ENCODE measurements around the gene CARTPT. TPM values are rescaled to one million over a fixed set of nuclear protein-coding genes. Genes with fewer than 3 reads are reported as not detected.

The CARTPT gene
- total and polyA plus RNA-seq, 2 experiments from 2014 or later: 0.60 TPM; not detected in 1

DNA sequence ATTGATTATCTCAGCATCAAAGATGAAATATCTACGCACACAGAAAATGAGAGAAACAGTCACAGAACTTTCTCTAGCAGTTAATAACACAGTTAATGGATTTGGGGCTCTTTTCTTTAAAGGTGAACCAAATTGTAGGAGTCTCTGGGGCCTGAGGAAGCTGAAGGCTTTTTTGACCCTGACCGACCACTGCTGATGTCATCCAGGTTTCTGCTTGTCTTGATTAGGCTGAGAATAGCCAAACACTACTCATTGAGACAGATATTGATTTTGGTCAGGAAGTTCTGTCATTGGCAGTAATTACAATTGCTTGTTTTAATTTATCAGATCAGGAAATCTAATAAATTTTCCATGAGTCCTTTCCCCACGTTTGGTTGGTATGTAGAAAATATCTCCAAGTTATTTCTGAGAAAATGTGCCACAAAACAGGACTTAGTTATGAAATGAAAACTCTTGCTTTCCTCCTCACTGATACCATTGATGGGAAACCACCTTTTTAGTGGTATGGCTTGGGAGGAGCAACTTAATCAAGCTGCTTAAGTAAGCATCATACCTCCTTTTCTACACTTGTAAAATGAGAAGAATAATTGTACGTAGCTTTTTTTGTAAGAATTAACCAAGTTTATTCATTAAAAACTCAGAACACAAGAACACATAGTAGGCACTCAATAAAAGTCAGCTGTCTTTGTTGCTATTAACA, 19.7 kb downstream of the CARTPT start:
- 81% methylated on average over 4 of the region's 4 CpGs for WGBS (ENCODE audit: low lambda C conversion rate, missing lambda C conversion rate)
- Histone ChIP-seq H3K79me2 (no peaks in the 10 kb centered on the region), H3K4me1 (ENCODE audit: insufficient read depth) (no peaks in the 10 kb centered on the region), H3K27me3 (no peaks in the 10 kb centered on the region), H3K9me2 (replicated peaks; ENCODE audit: insufficient read depth) (no peaks in the 10 kb centered on the region), H3K27ac (no peak overlapping the region), H3K4me2 (no peak overlapping the region), H3K4me3 (no peak overlapping the region), H3K9me3 (ENCODE audit: low read depth) (no peaks in the 10 kb centered on the region), H4K20me1 (ENCODE audit: insufficient read depth, poor library complexity, severe bottlenecking) (no peaks in the 10 kb centered on the region), H3K36me3 (replicated peaks; ENCODE audit: insufficient read depth, low read depth) (no peaks in the 10 kb centered on the region), H2AFZ (no peak overlapping the region)
- no peak for DNase-seq (ENCODE audit: low spot score)
- no peak for TF ChIP-seq EZH2phosphoT487 (IDR thresholded peaks at IDR 0.05; ENCODE audit: low read depth, severe bottlenecking, unreplicated experiment)
- TF ChIP-seq EZH2 (IDR thresholded peaks at IDR 0.05; ENCODE audit: borderline replicate concordance): no peak
- TF ChIP-seq, protein P1, sequence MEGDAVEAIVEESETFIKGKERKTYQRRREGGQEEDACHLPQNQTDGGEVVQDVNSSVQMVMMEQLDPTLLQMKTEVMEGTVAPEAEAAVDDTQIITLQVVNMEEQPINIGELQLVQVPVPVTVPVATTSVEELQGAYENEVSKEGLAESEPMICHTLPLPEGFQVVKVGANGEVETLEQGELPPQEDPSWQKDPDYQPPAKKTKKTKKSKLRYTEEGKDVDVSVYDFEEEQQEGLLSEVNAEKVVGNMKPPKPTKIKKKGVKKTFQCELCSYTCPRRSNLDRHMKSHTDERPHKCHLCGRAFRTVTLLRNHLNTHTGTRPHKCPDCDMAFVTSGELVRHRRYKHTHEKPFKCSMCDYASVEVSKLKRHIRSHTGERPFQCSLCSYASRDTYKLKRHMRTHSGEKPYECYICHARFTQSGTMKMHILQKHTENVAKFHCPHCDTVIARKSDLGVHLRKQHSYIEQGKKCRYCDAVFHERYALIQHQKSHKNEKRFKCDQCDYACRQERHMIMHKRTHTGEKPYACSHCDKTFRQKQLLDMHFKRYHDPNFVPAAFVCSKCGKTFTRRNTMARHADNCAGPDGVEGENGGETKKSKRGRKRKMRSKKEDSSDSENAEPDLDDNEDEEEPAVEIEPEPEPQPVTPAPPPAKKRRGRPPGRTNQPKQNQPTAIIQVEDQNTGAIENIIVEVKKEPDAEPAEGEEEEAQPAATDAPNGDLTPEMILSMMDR (IDR thresholded peaks at IDR 0.05; ENCODE audit: poor library complexity): no peak

DNA sequence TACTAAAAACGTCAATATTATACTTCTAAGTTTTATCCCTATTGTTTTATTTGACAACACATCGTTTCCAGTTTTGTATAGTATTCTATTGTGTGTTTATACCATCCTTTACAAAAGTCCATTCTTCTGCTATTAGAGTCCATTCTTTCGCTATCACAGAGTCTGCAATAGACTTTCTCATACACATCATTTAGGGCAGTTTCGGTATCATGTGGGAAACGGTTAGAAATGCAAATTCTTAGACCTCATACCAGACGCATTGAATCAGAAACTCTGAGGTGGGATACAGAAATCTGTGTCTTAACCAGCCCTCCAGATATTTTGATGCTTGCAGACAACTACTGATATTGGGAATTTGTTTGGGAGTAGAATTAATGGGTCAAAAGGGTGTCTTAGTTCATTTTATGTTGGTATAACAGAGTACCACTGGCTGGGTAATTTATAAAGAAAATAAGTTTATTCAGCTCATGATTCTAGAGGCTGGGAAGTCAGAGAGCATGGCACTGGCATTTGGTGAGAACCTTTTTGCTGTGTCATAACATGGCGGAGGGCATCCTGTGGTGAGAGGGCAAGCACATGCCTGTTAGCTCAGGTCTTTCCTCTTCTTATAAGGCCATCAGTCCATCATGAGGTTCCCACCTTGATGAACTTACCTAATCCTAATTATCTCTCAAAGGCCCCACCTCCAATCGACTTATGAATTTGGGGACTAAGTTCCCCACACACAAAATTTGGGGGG, 21.1 kb downstream of the CARTPT start:
- 91% methylated on average over 8 of the region's 8 CpGs for WGBS (ENCODE audit: low lambda C conversion rate, missing lambda C conversion rate)
- Histone ChIP-seq H4K20me1 (ENCODE audit: insufficient read depth, poor library complexity, severe bottlenecking) (no peaks in the 10 kb centered on the region), H3K36me3 (replicated peaks; ENCODE audit: insufficient read depth, low read depth) (no peaks in the 10 kb centered on the region), H3K4me1 (ENCODE audit: insufficient read depth) (no peaks in the 10 kb centered on the region), H2AFZ (no peak overlapping the region), H3K4me3 (no peak overlapping the region), H3K9me2 (replicated peaks; ENCODE audit: insufficient read depth) (no peaks in the 10 kb centered on the region), H3K4me2 (no peak overlapping the region), H3K9me3 (ENCODE audit: low read depth) (no peaks in the 10 kb centered on the region), H3K79me2 (no peaks in the 10 kb centered on the region), H3K27me3 (no peaks in the 10 kb centered on the region), H3K27ac (no peak overlapping the region)
- DNase-seq (ENCODE audit: low spot score): no peak
- TF ChIP-seq EZH2phosphoT487 (IDR thresholded peaks at IDR 0.05; ENCODE audit: low read depth, severe bottlenecking, unreplicated experiment): no peak
- TF ChIP-seq, protein P1 (IDR thresholded peaks at IDR 0.05; ENCODE audit: poor library complexity): no peak
- no peak for TF ChIP-seq EZH2 (IDR thresholded peaks at IDR 0.05; ENCODE audit: borderline replicate concordance)

- no peaks in the 10 kb centered on the region for H3K9me3 ChIP-seq (ENCODE audit: low read depth)
- no peak overlapping the region for H2AFZ ChIP-seq
- no peaks in the 10 kb centered on the region for H3K79me2 ChIP-seq
- H4K20me1 ChIP-seq (ENCODE audit: insufficient read depth, poor library complexity, severe bottlenecking): no peaks in the 10 kb centered on the region
- no peak overlapping the region for H3K27ac ChIP-seq
- no peaks in the 10 kb centered on the region for H3K36me3 ChIP-seq (replicated peaks; ENCODE audit: insufficient read depth, low read depth)
- TF ChIP-seq, protein P1 (IDR thresholded peaks at IDR 0.05; ENCODE audit: poor library complexity): no peak
- TF ChIP-seq EZH2 (IDR thresholded peaks at IDR 0.05; ENCODE audit: borderline replicate concordance) (no peak), EZH2phosphoT487 (IDR thresholded peaks at IDR 0.05; ENCODE audit: low read depth, severe bottlenecking, unreplicated experiment) (no peak)
- DNase-seq (ENCODE audit: low spot score): no peak
- no peak overlapping the region for H3K4me3 ChIP-seq
- H3K4me1 ChIP-seq (ENCODE audit: insufficient read depth): no peaks in the 10 kb centered on the region
- H3K4me2 ChIP-seq: peak overlapping the region; percentile 24
- no peaks in the 10 kb centered on the region for H3K9me2 ChIP-seq (replicated peaks; ENCODE audit: insufficient read depth)
- 67% methylated on average over 6 of the region's 6 CpGs for WGBS (ENCODE audit: low lambda C conversion rate, missing lambda C conversion rate)
- no peaks in the 10 kb centered on the region for H3K27me3 ChIP-seq
Observed at GRCh38 chr5:71743155-71743554, 24.1 kb downstream of the CARTPT start.

Data from hepatocyte (in vitro differentiated cells).